ENCODE data around the gene IL13RA1. TPM values are rescaled to one million over a fixed set of nuclear protein-coding genes. Genes with fewer than 3 reads are reported as not detected.
"Not testable (repeated sequence)": the region's sequence is repeated elsewhere in the genome, so short reads cannot be mapped to it uniquely, and the experiment has no call there.

Gene IL13RA1
- total RNA-seq, 1 experiment from 2014 or later = 16.6 TPM

DNA sequence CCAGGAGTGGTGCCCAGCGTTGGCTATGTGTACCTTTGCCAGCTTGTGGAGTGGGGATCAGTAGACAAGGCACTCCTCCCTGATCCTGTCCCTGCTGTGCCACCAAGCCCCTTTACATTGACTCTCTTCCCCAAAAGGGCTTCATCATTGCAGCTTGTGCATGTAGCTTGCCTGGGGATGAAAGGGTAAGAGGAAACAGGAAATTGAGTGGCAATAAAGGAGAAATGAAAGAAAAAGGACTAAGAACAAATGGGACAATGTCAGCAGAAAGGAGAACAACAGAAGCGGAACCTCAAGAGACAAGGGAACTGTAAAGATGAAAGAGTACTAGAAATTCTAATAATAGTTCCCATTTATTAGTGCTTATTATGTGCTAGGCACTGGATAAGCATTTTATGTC is 8.7 kb upstream of the IL13RA1 start:
- Histone ChIP-seq H3K4me3 (ENCODE audit: insufficient read depth, low read depth, low read length) (no peak overlapping the region), H3K27me3 (ENCODE audit: control insufficient read depth, insufficient read depth, low read length) (no peaks in the 10 kb centered on the region), H3K36me3 (replicated peaks; ENCODE audit: control insufficient read depth, insufficient read depth, low read length) (no peaks in the 10 kb centered on the region)
- no peak for DNase-seq

DNA sequence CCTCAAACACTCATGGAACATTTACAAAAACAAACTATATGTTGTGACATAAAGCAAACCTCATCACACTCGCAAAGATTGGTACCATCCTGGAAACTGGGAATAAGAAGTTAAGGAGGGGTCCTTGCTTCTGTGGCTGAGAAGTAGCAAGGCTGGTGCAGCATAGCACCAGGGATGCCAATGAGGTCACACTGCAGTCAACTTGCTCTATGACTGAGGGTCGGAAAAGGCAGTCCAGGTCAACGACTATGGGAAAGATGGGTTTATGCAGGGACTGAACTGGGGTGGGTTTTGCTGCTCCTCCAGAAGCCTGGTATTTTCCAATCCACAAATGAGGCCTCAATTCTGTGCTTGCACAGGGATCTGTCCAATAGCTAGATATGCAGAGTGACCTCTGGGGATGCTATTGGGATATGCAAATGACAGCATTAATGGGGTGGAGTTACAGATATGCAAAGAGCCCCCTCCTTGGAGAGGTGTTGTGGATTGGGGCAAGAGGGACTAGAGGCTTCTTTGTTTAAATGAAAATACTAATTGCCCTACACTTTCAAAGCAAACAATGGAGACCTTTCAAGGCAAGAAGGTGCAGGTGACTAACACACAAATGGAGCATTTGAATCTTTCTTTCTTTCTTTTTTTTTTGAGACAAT is 7.2 kb upstream of the IL13RA1 start:
- no peak overlapping the region for H3K4me3 ChIP-seq (ENCODE audit: insufficient read depth, low read depth, low read length)
- no peak for DNase-seq
- H3K36me3 ChIP-seq (replicated peaks; ENCODE audit: control insufficient read depth, insufficient read depth, low read length) = no peaks in the 10 kb centered on the region
- no peaks in the 10 kb centered on the region for H3K27me3 ChIP-seq (ENCODE audit: control insufficient read depth, insufficient read depth, low read length)

DNA sequence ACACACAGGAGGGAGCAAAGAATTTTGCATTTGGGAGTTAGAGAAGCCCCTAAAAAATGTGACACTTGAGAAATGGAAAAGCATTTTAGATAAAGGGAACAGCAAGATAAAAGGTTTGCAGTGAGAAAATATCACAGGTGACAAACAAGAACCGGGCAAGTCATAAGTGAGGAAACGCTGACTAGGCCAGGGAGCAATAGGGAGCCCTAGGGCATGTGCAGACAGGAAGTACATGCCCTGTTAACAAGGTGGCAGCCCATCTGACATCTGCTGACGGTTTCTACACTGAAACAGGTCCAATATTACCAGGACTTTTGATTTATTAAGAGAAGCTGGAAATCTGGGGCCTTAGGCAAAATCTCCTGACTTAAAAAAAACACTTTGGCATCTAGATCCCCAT is 4.0 kb upstream of the IL13RA1 start:
- Histone ChIP-seq H3K27me3 (ENCODE audit: control insufficient read depth, insufficient read depth, low read length) (peaks cover 8% of the 10 kb centered on the region), H3K4me3 (ENCODE audit: insufficient read depth, low read depth, low read length) (no peak overlapping the region), H3K36me3 (replicated peaks; ENCODE audit: control insufficient read depth, insufficient read depth, low read length) (no peaks in the 10 kb centered on the region)
- no peak for DNase-seq

DNA sequence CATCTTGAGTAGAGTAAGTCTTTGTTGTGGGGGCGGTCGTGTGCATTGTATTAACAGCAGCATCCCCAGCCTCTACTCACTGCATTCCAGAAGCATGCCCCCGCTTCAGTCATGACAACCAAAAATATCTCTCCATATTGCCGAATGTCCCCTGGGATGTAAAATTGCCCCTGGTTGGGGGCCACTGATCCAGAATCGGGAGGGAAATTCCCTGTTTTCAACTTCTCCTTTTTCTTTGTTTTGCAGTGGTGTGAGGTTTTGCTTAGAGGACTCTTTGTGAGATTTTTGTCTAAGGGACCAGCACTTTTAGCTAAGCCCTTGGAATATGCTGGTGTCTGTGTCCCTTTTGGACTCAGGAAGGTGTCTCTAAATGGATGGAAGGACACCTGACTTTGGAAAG is 3.0 kb upstream of the IL13RA1 start:
- DNase-seq = no peak

DNA sequence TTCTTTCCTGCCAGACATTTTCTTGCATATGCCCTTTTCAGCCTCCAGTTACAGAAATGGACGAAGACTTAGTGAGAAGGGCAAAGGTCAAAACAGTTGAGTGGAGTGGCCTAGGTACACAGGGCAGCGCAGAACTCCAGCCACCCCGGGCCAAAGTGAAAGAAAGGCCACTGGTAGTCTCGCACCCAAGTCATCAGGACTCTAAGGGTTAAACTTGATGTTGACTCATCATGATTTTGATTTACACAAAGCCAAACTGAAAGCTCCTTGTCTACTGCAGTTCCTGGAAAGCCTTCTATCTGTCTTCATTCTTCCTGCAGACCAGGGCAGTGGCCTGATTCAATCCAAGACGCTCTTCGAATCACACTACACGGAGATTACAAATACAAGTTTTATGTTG is 2.6 kb upstream of the IL13RA1 start:
- Histone ChIP-seq H3K27me3 (ENCODE audit: control insufficient read depth, insufficient read depth, low read length) (peaks cover 15% of the 10 kb centered on the region), H3K36me3 (replicated peaks; ENCODE audit: control insufficient read depth, insufficient read depth, low read length) (no peaks in the 10 kb centered on the region)
- no peak for DNase-seq

More for the DNA sequence above, 3.0 kb upstream of the IL13RA1 start:
- Histone ChIP-seq H3K36me3 (replicated peaks; ENCODE audit: control insufficient read depth, insufficient read depth, low read length) (no peaks in the 10 kb centered on the region), H3K27me3 (ENCODE audit: control insufficient read depth, insufficient read depth, low read length) (peaks cover 15% of the 10 kb centered on the region), H3K4me3 (ENCODE audit: insufficient read depth, low read depth, low read length) (no peak overlapping the region)

DNA sequence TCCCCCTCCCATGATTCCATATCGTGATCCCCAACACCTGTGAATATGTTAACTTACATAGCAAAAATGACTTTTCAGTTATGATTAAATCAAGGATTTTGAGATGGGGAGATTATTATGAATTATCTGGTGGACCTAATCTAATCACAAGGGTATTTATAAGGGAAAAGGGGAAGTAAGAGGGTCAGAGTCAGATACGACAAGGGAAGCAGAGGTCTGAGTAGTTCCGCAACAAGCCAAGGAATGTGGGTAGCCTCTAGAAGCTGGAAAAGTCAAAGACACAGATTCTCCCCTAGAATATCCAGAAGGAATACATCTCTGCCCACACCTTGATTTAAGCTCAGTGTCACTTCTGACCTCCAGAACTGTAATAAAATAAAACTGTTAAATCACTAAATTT is 1.0 kb upstream of the IL13RA1 start:
- Histone ChIP-seq H3K4me3 (ENCODE audit: insufficient read depth, low read depth, low read length) (no peak overlapping the region), H3K27me3 (ENCODE audit: control insufficient read depth, insufficient read depth, low read length) (peaks cover 15% of the 10 kb centered on the region), H3K36me3 (replicated peaks; ENCODE audit: control insufficient read depth, insufficient read depth, low read length) (no peaks in the 10 kb centered on the region)
- no peak for DNase-seq

More for the DNA sequence above, 2.6 kb upstream of the IL13RA1 start:
- no peak overlapping the region for H3K4me3 ChIP-seq (ENCODE audit: insufficient read depth, low read depth, low read length)

DNA sequence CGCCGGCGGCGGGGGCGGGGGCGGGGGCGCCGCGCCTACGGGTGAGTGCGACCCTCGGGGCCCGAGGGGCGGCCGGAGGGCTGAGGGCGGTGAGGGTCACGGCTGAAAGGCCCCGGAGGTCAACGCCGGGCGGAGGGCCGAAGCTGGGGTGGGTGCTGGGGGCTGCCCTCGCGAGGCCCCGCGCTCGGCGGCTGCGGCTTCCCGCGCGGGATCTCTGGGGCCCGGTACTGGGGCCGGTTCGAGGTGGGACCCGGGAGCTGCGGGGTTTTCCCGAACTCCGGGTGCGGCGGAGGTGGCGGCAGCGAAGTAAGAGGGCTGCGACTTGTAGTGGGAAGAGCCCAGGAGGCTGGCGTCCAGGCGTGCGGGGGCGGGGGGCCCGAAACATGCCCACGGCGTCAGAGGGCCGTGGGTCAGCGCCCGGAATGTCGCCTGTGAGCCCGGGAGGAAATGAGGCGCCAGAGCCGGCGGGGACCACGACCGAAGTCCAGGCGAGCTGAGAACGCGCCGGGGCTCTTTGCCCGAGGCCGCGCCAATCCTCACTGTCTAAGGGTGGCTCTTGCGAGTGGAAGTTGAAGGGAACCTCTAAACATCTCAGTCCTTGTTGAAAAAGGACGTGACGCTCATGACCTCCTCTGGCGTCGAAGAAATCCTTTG is 407 bp downstream of the IL13RA1 start:
- Histone ChIP-seq H3K36me3 (replicated peaks; ENCODE audit: control insufficient read depth, insufficient read depth, low read length) (no peaks in the 10 kb centered on the region), H3K4me3 (ENCODE audit: insufficient read depth, low read depth, low read length) (peak overlapping the region; percentile 68), H3K27me3 (ENCODE audit: control insufficient read depth, insufficient read depth, low read length) (peaks cover 15% of the 10 kb centered on the region)
- no peak for DNase-seq

DNA sequence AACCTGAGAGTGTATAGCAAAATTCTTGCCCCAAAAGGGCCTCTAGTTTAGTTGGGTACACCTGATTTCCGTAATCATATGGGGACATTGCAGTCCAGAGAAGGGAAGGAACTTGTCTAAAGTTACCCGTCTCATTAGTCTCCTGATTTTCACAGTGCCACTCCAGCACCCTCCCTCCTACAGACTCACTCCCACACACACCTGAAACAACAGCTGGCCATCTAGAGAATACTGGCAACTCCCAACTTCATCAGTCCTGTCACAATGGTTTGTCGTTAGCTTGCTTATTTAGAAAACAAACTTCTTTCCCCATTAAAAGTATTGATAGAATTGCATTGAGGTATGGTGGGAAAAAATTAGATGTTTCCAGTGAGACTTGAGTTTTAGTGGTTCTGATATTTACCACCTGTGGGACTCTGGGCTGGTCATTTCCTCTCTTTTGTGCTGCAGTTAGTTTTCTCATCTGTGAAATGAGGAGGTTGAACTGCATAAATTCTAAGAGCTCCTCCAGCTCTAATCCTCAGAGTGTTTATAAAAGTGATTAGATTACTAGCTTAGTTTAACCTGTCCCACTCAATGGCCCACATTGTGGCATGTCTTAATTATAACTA is 1.7 kb downstream of the IL13RA1 start:
- DNase-seq = no peak
- H3K36me3 ChIP-seq (replicated peaks; ENCODE audit: control insufficient read depth, insufficient read depth, low read length) = no peaks in the 10 kb centered on the region
- peaks cover 15% of the 10 kb centered on the region for H3K27me3 ChIP-seq (ENCODE audit: control insufficient read depth, insufficient read depth, low read length)
- H3K4me3 ChIP-seq (ENCODE audit: insufficient read depth, low read depth, low read length) = no peak overlapping the region

DNA sequence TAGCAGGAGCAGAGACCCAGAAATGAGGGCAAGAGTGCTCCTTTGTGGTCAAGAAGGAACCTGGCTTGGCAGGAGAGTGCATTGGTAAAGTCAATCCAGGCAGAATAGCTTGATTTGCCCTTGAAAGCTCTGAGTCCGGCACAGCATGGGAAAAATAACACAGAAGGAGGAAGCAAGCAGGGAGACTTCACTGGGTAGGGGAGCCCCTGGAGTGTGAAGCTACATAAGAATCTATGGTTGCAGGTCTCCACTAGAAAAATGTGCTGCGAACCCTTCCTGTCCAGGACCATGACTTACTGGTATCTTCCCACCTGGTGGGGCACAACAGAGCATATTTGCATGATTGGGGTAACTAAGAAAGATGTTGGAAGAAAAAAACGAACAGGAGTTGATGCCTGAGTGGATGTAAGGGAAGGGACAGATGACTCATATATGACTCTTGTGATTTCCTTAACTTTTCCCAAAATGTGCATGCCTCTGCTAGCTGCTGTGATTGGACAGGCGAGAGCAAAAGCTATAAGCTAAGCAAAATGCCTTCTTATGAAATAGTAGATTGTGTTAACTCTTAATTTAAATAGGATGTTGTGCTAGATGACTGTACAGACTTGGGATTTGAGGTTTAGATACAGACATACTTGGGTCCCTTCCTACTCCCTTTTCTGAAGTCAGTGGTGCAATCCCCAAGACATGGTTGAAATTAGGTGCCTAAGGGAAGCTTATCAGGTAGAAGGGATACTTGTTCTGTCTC is 3.3 kb downstream of the IL13RA1 start:
- peak; percentile 43 for DNase-seq

DNA sequence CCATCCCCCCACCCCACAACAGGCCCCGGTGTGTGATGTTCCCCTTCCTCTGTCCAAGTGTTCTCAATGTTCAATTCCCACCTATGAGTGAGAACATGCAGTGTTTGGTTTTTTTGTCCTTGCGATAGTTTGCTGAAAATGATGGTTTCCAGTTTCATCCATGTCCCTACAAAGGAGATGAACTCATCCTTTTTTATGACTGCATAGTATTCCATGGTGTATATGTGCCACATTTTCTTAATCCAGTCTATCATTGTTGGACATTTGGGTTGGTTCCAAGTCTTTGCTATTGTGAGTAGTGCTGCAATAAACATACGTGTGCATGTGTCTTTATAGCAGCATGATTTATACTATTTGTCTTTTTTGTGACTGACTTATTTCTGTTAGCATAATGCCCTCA is 5.1 kb downstream of the IL13RA1 start:
- H3K27me3 ChIP-seq (ENCODE audit: control insufficient read depth, insufficient read depth, low read length) = peaks cover 15% of the 10 kb centered on the region
- H3K36me3 ChIP-seq (replicated peaks; ENCODE audit: control insufficient read depth, insufficient read depth, low read length); DNase-seq; H3K4me3 ChIP-seq (ENCODE audit: insufficient read depth, low read depth, low read length): not testable (repeated sequence)

More for the DNA sequence above, 3.3 kb downstream of the IL13RA1 start:
- Histone ChIP-seq H3K36me3 (replicated peaks; ENCODE audit: control insufficient read depth, insufficient read depth, low read length) (no peaks in the 10 kb centered on the region), H3K4me3 (ENCODE audit: insufficient read depth, low read depth, low read length) (no peak overlapping the region), H3K27me3 (ENCODE audit: control insufficient read depth, insufficient read depth, low read length) (peaks cover 15% of the 10 kb centered on the region)

DNA sequence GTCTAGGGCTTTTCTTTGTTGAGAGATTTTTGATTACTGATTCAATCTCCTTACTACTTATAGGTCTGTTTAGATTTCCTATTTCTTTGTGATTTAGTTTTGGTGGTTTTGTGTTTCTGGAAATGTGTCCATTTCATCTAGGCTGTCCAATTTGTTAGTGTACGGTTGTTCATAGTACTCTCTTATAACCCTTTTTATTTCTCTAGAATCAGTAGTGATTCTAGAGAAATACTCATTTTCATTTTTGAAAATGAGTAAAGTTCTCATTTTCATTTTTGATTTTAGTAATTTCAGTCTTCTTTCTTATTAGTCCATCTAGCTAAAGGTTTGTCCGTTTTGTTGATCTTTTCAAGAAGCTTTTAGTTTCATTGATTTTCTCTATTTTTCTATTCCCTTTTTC is 7.5 kb downstream of the IL13RA1 start:
- H3K36me3 ChIP-seq (replicated peaks; ENCODE audit: control insufficient read depth, insufficient read depth, low read length) = no peaks in the 10 kb centered on the region
- no peak overlapping the region for H3K4me3 ChIP-seq (ENCODE audit: insufficient read depth, low read depth, low read length)
- peaks cover under 1% of the 10 kb centered on the region for H3K27me3 ChIP-seq (ENCODE audit: control insufficient read depth, insufficient read depth, low read length)
- no peak for DNase-seq

DNA sequence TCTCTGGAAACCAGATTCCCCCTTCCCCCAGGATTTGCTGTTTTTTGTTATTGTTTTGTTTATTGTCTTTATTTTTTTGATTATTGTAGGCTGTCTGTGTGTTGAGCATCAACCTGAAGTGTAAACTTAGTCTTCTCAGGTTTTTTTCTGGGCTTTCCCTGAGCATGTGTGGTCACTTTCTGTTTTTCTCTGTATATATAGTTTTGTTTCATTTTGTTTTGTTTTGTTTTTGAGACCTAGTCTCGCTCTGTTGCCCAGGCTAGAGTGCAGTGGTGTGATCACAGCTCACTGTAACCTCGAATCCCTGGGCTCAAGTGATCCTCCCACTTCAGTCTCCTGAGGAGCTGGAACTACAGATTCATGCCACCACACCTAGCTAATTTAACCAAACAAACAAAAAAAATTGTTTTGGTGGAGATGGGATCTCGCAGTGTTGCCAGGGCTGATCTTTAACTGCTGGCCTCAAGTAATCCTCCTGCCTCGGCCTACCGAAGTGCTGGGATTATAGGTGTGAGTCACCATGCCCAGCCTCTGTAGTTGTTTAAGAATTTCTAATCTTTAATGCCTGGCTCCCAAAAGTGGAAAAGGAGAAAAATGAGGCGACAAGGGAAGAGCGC is 9.1 kb downstream of the IL13RA1 start:
- Histone ChIP-seq H3K4me3 (ENCODE audit: insufficient read depth, low read depth, low read length) (no peak overlapping the region), H3K27me3 (ENCODE audit: control insufficient read depth, insufficient read depth, low read length) (peaks cover 2% of the 10 kb centered on the region; the same call in 1 of the 2 replicates), H3K36me3 (replicated peaks; ENCODE audit: control insufficient read depth, insufficient read depth, low read length) (no peaks in the 10 kb centered on the region)
- no peak for DNase-seq

DNA sequence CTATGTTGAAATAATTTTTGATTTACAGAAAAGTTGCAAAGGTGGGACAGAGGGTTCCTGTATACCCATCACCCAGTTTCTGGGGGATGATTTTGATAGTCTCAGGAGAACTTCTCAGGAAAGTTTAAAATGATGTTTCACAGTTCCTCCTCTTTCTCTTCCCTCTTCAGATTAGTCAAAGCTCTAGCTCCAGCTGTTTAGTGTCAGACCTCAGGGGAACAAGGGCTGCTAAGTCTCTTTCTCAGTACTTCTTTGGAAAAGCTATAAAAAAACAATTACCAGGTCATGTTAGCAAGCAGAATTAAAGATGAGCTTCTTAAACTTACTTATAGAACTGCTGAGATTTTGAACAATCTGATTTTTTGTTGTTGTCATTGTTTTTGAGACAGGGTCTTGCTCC is 12.2 kb downstream of the IL13RA1 start:
- Histone ChIP-seq H3K36me3 (replicated peaks; ENCODE audit: control insufficient read depth, insufficient read depth, low read length) (no peaks in the 10 kb centered on the region), H3K27me3 (ENCODE audit: control insufficient read depth, insufficient read depth, low read length) (peaks cover 6% of the 10 kb centered on the region; the same call in 1 of the 2 replicates), H3K4me3 (ENCODE audit: insufficient read depth, low read depth, low read length) (no peak overlapping the region)
- DNase-seq = no peak

DNA sequence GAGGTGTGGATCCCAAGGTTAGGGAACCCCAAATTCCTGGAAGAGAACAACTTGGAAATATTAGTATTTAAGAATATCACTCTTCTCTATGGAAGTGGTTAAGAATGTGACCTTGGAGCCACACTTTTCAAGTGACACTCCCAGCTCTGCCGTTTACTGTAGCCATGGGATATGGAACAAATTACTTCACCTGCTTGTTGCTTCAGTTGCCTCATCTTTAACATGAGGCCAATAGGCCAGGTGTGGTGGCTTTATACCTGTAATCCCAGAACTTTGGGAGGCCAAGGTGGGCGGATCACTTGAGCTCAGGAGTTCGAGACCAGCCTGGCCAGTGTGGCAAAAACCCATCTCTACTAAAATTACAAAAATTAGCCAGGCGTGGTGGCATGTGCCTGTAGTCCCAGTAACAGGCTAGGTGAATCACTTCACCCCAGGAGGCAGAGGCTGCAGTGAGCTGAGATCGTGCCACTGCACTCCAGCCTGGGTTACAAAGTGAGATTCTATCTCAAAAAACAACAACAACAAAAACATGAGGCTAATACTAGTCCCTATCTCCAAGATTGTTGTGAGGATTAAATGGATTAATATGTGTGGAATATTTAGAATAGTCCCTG is 13.0 kb downstream of the IL13RA1 start:
- H3K4me3 ChIP-seq (ENCODE audit: insufficient read depth, low read depth, low read length) = no peak overlapping the region
- no peak for DNase-seq
- H3K27me3 ChIP-seq (ENCODE audit: control insufficient read depth, insufficient read depth, low read length) = peaks cover 6% of the 10 kb centered on the region; the same call in 1 of the 2 replicates
- H3K36me3 ChIP-seq (replicated peaks; ENCODE audit: control insufficient read depth, insufficient read depth, low read length) = no peaks in the 10 kb centered on the region

Data from H7 (cell line).